ENCODE measurements around the gene ELP4.

The ELP4 gene

DNA sequence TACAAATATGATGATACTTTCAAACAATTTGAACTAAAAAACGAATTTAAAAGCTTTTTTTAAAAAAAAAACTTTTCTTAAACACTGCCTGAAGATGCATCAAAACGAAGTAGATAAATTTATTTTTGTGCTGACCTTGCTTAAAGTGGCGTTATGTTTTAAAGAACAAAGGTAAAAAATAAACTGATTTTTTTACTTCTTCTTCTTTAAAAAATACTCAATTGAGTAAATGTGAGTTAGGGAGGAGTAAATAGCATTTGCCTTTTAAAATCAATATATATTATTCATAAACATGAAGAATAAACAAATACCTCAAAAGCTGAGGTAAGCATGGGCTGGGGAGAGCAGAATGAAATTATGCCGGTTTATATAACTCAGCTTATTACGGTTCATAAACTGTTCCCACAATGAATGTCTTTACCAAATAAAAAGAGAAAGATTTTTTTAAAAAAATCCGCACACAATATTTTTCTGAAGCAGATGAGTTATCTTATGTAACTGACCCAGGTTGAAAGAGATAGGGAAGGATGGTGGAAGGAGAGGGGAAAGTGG, 292.5 kb downstream of the ELP4 start:
- TF ChIP-seq CTCF (conservative IDR thresholded peaks at IDR 0.05) (no peak), ZFX (IDR thresholded peaks at IDR 0.05) (no peak)
- no peak overlapping the region for H3K27ac ChIP-seq

DNA sequence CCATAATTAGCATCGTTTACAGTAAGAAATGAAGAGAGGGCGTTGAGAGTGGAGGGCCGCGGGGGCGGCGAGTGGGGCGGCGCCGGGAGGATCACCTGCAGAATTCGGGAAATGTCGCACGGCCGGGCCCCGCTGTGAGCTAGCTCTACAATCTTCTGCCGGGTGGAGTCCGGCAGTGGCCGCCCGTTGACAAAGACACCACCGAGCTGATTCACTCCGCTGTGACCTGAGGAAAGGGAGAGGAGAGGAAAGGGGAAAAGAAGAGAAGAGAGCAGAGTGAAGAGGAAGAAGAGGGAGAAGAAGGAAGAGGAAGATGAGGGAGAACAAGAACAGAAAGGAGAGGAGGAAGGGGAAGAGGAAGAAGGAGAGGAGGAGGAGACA, 293.0 kb downstream of the ELP4 start:
- TF ChIP-seq CTCF (conservative IDR thresholded peaks at IDR 0.05) (no peak), ZFX (IDR thresholded peaks at IDR 0.05) (no peak)
- H3K27ac ChIP-seq = no peak overlapping the region

DNA sequence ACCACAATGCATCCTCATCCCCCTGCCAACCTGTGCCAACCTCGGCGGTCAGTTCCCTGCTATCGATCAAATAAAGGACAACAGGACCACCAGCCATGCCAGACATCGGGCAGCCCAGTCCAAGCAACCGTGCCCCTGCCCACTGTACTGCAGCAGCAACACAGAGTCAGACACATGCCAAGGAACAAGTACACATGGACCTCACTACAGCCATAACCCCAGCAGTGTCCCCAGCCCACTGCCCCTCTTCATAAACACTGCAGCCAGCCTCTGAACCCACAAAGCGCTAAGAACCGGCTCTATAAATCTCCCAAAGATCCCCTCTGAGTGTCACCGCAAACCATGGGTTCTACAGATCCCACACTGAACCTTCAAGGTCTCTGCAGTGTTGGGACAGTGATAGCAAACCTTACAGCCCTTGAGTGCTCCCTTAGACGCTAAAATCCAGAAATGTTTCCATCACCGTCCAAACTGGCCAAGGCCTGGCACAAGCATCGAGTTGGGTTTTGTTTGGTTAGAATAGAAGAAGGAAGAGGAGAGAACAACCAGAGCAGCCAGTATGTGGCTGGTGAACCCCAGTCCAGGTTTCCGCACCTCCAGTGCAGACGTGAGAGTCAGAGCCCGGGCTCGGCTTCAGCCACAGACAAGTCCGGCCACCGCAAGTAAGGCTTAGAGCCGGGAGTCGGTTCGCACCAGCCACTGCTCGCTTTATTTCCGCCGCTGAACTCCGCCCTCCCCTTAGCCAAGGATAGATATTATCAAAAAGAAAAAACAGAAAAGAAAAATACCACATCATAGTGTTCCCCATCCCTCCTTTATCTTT, 293.6 kb downstream of the ELP4 start:
- no peak overlapping the region for H3K27ac ChIP-seq

GRCh38 chr11:31803813-31804311, 294.3 kb downstream of the ELP4 start:
- H3K27ac ChIP-seq = no peak overlapping the region
- TF ChIP-seq ZFX (IDR thresholded peaks at IDR 0.05) = no peak
- no peak for TF ChIP-seq CTCF (conservative IDR thresholded peaks at IDR 0.05)

More for the DNA sequence above, 293.6 kb downstream of the ELP4 start:
- no peak for TF ChIP-seq ZFX (IDR thresholded peaks at IDR 0.05)
- TF ChIP-seq CTCF (conservative IDR thresholded peaks at IDR 0.05) = no peak

DNA sequence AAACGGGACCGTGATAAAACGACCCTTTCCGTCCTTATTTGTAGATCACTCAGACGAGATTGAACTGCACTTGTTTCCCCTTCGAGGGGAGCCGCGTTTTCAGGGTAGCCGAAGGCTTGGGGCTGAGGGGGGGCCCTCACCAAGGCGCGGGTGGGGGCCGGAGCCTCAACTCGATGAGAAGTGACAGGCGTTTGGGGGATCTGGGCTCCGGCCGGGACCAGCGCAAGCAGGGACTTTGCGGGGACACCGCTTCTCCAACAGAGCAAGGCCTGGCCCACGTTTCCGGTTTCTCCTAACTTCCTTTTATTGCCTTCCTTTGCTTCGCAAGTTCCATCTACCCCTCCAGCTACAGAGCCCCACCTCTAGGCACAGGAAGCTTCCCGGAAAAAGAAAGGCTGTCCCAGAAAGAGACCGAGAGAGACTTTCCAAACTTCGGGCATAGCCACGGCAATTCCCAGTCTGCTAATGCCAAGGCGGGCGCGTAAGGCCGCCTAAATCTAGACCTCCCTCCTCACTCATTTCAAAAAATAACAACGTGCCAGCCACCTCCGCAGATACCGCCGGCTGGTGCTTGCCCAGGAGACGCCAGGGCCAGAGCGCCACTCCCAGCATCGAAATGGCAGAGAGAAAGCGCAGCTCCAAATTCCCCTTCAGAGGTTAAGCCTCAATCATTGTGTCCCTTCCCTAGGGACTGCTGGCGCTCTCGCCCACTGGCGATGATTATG, 294.9 kb downstream of the ELP4 start:
- H3K27ac ChIP-seq = no peak overlapping the region
- TF ChIP-seq ZFX (IDR thresholded peaks at IDR 0.05) = no peak

DNA sequence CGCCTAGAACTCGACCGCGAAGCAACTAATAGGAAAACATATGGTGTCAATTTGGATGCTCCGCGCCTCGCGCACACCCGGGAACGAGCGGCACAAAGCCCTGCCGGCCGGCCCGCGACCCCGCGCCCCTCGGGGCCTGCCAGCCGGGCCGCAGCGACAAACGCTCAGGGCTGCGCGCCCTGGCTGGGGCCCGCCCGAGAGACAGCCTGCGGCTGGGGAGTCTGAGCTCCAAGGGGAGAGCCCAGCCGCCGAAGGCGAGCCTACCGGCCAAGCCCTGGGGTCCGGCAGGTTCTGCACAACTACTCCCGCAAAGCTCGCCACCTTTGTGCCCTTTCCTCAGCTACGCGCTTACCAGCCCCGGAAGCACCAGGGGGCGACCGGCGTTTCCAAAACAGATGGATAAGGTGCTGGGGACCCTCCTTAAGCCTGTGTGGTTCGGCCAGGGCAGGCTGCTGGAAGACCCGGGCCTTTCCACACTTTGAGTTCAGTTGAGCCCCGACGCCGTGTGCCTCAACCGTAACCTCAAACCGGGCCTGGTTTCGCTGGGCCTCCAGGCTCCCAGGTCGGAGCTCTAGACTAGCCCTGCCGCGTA, 295.6 kb downstream of the ELP4 start:
- no peak for TF ChIP-seq CTCF (conservative IDR thresholded peaks at IDR 0.05)
- no peak for TF ChIP-seq ZFX (IDR thresholded peaks at IDR 0.05)
- H3K27ac ChIP-seq = no peak overlapping the region

DNA sequence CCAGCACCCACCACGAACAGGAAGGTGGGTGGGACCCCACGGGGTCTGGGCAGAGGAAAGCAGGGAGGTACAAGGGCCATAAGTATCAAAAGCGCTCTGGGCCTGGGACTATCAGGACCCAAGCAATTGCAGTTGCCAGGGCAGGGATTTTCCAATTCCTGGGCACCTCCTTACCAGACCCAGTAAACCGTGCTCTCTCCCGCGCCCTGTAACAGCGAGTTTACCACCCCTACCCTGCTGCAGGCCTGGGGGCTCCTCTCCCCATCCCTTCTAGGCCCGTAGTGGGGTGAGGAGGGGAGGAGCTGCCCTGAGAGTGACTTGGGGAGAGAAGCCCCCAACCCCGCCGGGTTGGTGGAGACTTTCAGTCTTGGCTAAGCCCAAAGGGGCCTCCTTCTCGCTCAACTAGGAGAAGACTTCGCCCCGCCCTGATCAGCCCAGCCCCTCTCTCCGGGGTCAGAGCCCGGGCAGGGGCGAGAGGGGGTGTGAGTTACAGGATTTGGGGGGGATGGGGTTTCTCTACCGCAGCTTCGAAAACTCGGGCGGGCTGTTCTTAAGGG, 296.1 kb downstream of the ELP4 start:
- TF ChIP-seq ZFX (IDR thresholded peaks at IDR 0.05) (no peak), CTCF (conservative IDR thresholded peaks at IDR 0.05) (no peak)
- H3K27ac ChIP-seq = no peak overlapping the region
